ENCODE results near the gene PRDM5.

PRDM5 gene

GRCh38 chr4:120853161-120853935 lies 69.2 kb downstream of the PRDM5 start:
- no peak for DNase-seq

- no peak for DNase-seq
These were observed 72.4 kb downstream of the PRDM5 start for GRCh38 chr4:120850018-120850599.

GRCh38 chr4:120847019-120847582 lies 75.4 kb downstream of the PRDM5 start:
- no peak for DNase-seq

- no peak for DNase-seq
These were observed 78.0 kb downstream of the PRDM5 start for GRCh38 chr4:120844528-120844921.

- no peak for DNase-seq
These were observed 78.5 kb downstream of the PRDM5 start for GRCh38 chr4:120843849-120844527.

GRCh38 chr4:120842031-120842430 lies 80.5 kb downstream of the PRDM5 start:
- no peak for DNase-seq

GRCh38 chr4:120841580-120841979 lies 80.9 kb downstream of the PRDM5 start:
- DNase-seq = no peak

GRCh38 chr4:120839974-120840751 lies 82.4 kb downstream of the PRDM5 start:
- DNase-seq = no peak

- no peak for DNase-seq
These were observed 83.1 kb downstream of the PRDM5 start for GRCh38 chr4:120839334-120839973.

- no peak for DNase-seq
These were observed 83.7 kb downstream of the PRDM5 start for GRCh38 chr4:120838784-120839183.

GRCh38 chr4:120837656-120838055 lies 84.9 kb downstream of the PRDM5 start:
- DNase-seq = no peak

GRCh38 chr4:120835342-120835741 lies 87.2 kb downstream of the PRDM5 start:
- no peak for DNase-seq

- DNase-seq = no peak
These were observed 92.3 kb downstream of the PRDM5 start for GRCh38 chr4:120830204-120830603.

- no peak for DNase-seq
These were observed 93.3 kb downstream of the PRDM5 start for GRCh38 chr4:120829113-120829831.

- no peak for DNase-seq
These were observed 95.7 kb downstream of the PRDM5 start for GRCh38 chr4:120826853-120827252.

GRCh38 chr4:120826449-120826848 lies 96.1 kb downstream of the PRDM5 start:
- no peak for DNase-seq

GRCh38 chr4:120824946-120825345 lies 97.6 kb downstream of the PRDM5 start:
- no peak for DNase-seq

GRCh38 chr4:120821977-120822376 lies 100.5 kb downstream of the PRDM5 start:
- no peak for DNase-seq

GRCh38 chr4:120821029-120821428 lies 101.5 kb downstream of the PRDM5 start:
- DNase-seq = no peak

- no peak for DNase-seq
These were observed 102.6 kb downstream of the PRDM5 start for GRCh38 chr4:120819805-120820437.

- no peak for DNase-seq
These were observed 106.1 kb downstream of the PRDM5 start for GRCh38 chr4:120816296-120816965.

Data from activated T-cell treated with anti-CD3 and anti-CD28 coated beads, Interleukin-2, amount 50 U/mL, for 1 hour (primary cell).